AG04449 (cell line): ENCODE results near the gene BCLAF1.
"Not testable (repeated sequence)": the region's sequence is repeated elsewhere in the genome, so short reads cannot be mapped to it uniquely, and the experiment has no call there.

ENCODE experiments used
- CTCF ChIA-PET: fragments of 350-600 bp; formaldehyde crosslinking; extraction: SDS; loops from one replicate; lab custom pipeline; 2021; ENCODE audit warnings: antibody characterized with exemption; lab: Yijun Ruan, JAX
- POLR2A ChIA-PET: fragments of 400-600, 350-600 bp; formaldehyde crosslinking; extraction: SDS; loops from one replicate; lab custom pipeline; 2020; ENCODE audit warnings: antibody characterized with exemption, inconsistent platforms; lab: Yijun Ruan, JAX
- DNase-seq: peaks from one replicate; pipeline ENCODE4 v3.0.0-alpha.2; 2010; ENCODE audit warnings: low read depth, low spot score
- H3K4me3 ChIP-seq: 2 replicates; pipeline ENCODE4 v1.5.1; 2011; ENCODE audit warnings: low read depth, mild to moderate bottlenecking, control low read depth, low read length
- CTCF ChIP-seq: IDR thresholded peaks from one replicate; pipeline ENCODE4 v1.5.1; 2011; ENCODE audit warnings: mild to moderate bottlenecking, moderate library complexity, low read length, control low read depth, inconsistent platforms; ENCODE audit not compliant: insufficient read depth; ENCODE audit errors: missing control alignments

Gene BCLAF1

DNA sequence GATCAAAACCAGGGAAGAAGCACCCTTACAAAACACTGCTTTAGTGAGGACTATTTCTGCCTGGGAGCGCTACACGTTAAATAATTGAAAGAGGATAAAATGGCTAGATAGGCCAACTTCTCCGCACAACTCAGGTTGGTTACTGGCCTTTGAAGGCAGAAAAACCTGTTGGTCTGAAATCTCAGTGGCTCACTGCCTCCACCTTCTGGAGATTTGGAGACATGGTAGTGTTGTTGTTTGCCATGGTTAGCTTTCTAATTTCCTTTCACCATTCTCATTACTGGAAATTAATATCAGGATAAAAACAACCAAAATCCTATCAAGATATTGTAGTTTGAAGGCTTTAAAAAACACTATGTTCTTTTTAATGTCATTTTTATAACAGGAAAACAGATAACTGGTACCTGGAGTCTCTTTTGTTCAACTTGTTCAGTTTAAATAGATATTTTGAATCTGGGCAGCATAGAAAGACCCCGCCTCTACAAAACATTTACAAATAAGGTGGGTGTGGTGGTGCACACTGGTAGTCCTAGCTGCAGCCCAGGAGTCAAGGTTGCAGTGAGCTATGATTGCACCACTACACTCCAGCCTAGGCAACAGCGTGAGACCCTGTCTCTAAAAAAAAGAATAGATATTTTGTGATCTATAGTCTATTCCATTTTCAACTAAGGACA lies 27.5 kb upstream of the BCLAF1 start:
- DNase-seq: no peak
- POLR2A ChIA-PET: interaction anchor here (1.0 kb wide), 1 partner anchor 28 kb away, joined by 3 read pairs; the partner anchor contains the start of gene BCLAF1
- CTCF ChIA-PET: interaction anchor here (0.7 to 3.4 kb wide), 20 partner anchors 9 to 868 kb away, joined by 3 to 42 read pairs (median 5); partner anchors contain the start of gene BCLAF1
- H3K4me3 ChIP-seq: no peak overlapping the region
- peak; percentile 79 for TF ChIP-seq CTCF

DNA sequence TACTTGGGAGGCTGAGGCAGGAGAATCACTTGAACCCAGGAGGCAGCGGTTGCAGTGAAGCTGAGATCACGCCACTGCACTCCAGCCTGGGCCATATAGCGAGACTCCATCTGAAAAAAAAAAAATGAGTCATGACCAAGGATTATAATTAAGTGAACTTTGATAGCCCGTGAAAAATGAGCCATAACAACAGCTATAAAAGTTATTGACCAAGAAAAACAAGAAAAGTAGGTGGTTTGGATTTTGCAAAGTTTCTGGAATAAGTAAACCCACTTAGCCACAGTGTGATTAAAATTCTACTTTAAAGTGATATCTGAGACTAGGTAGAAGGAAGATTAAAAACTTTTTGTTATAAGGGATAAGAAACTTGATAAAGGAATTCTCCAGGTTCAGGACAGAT lies 25.9 kb upstream of the BCLAF1 start:
- DNase-seq: no peak
- TF ChIP-seq CTCF: no peak
- ChIA-PET CTCF (interaction anchor here (0.8 to 1.3 kb wide), 5 partner anchors 10 to 865 kb away, joined by 3 to 5 read pairs (median 3); no protein-coding TSS in a partner anchor), POLR2A (no interaction called here)
- H3K4me3 ChIP-seq: no peak overlapping the region

DNA sequence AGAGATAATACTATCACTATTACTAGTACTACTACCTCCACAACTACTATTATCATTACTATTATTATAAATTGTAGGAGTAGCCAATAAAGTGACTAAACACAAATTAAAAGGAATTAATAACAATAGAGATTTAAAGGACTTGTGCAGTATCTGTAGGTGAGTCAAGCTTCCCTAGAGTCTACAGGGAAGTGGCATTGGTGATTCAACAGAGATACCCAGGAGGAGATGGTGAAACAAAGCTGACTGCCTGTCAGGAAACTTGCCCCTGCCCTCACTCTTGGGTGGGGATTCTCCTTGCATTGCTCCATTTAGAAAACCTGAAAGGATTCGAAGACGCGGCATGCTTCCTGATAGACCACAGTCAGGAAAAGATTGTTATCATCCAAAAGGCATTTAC lies 23.3 kb upstream of the BCLAF1 start:
- ChIA-PET CTCF (no interaction called here), POLR2A (no interaction called here)
- TF ChIP-seq CTCF: no peak
- H3K4me3 ChIP-seq: no peak overlapping the region
- no peak for DNase-seq

GRCh38 chr6:136309729-136310311 lies 20.2 kb upstream of the BCLAF1 start:
- ChIA-PET POLR2A (no interaction called here), CTCF (interaction anchor here (2.1 kb wide), 1 partner anchor 8 kb away, joined by 15 read pairs; no protein-coding TSS in a partner anchor)
- H3K4me3 ChIP-seq: no peak overlapping the region

GRCh38 chr6:136309171-136309570 lies 19.5 kb upstream of the BCLAF1 start:
- DNase-seq: no peak
- no peak overlapping the region for H3K4me3 ChIP-seq
- ChIA-PET CTCF (interaction anchor here (2.1 kb wide), 1 partner anchor 9 kb away, joined by 15 read pairs; no protein-coding TSS in a partner anchor), POLR2A (no interaction called here)
- no peak for TF ChIP-seq CTCF

More at GRCh38 chr6:136309729-136310311, 20.2 kb upstream of the BCLAF1 start:
- TF ChIP-seq CTCF: no peak
- DNase-seq: no peak

DNA sequence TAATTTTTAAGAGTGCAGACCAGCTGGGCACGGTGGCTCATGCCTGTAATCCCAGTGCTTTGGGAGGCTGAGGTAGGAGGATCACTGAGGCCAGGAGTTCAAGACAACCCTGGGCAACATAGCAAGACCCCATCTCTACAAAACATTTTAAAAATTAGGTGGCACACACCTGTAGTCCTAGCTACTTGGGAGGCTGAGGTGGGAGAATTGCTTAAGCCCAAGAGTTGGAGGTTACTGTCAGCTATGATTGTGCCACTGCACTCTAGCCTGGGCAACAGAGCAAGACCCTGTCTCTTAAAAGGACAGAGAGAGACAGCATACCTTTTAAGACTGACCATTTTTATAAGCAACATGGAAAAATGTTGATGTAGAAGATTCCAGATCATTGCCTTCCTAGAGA lies 18.8 kb upstream of the BCLAF1 start:
- H3K4me3 ChIP-seq, DNase-seq, POLR2A ChIA-PET: not testable (repeated sequence)
- CTCF ChIA-PET: interaction anchor here (0.7 to 2.1 kb wide), 2 partner anchors 9 to 10 kb away, joined by 3 to 15 read pairs; no protein-coding TSS in a partner anchor
